Ramos (cell line): ENCODE data around the gene TPGS2.
"Not testable (repeated sequence)": the region's sequence is repeated elsewhere in the genome, so short reads cannot be mapped to it uniquely, and the experiment has no call there.

ENCODE experiments used
- in situ Hi-C: fragments of 300-500 bp; cut with MboI; formaldehyde crosslinking; loops from one replicate; pipeline ENCODE4 v1.14.3; 2022; ENCODE audit warnings: low sequenced_read_pairs; ENCODE audit not compliant: unreplicated experiment

Gene TPGS2

DNA sequence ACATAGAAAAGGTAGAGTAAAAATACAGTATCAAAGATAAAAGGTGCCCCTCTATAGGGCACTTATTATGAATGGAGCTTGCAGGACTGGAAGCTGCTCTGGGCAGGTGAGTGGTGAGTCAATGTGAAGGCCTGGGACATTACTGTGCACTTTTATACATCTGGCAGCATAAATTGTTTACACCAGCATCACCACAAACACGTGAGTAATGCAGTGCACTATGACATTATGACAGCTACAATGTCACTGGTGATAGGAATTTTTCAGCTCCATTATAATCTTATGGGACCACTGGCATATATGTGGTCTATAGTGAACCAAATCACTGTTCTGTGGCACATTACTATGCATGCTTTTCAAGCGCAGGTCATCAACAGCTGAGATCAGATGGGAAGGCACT is 48.1 kb downstream of the TPGS2 start:
- in situ Hi-C loops: no loop called here

DNA sequence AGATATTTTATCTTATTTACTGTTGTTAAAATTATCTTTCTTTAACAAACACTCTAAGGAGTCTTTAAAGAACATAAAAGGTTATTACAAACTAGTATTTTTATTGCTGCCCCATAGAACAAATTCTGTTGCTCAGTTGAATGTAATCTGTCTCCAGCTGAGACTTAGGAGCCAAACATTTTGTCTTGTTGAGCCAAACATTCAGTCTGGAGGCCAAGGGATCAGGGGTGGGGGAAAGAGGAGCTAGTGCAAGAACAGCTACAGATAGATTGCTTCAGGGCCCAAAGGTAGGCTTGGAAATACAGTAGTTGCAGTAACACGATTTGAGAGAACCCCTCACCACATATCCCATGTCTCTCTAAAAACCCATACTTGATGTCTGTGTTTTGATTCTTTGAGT is 51.2 kb downstream of the TPGS2 start:
- in situ Hi-C loops: no loop called here

DNA sequence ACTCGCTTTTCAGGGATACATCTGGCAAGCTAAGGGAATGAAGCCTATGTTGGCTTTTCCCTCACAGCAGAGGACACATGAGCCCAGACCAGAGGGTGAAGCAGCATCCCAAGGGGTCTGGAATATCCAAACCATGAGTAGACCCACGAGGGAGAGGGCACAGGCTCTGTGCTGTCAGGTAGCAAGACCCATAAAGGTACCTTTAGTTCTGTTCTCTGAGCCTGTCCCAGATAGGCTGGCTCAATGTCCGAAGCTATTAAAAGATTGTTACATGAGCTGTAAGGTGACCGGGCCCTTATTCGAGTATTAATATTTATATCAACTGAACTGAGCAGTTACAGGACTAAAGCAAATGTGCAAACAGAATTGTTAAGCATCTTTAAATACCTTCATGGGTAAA is 52.2 kb downstream of the TPGS2 start:
- in situ Hi-C loops: no loop called here

DNA sequence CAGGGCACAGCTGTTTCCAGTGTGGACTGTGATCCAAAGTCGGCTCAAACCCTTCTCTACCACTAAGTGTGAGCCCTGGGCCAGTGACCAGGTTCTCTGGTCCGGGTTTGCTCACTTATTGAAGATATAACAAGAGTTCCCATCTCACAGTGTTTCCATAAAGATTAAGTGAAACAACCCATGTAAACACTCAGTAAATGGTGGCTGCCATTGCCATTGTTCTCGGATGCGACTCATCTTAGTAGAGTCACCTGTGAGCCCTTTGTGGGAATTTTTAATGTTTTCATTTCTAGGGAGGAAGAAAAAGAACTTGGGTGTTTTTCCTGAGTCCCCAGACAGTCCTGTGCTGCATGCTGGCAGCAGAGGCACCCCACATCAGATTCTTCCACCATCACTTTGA is 53.4 kb downstream of the TPGS2 start:
- in situ Hi-C loops: no loop called here

DNA sequence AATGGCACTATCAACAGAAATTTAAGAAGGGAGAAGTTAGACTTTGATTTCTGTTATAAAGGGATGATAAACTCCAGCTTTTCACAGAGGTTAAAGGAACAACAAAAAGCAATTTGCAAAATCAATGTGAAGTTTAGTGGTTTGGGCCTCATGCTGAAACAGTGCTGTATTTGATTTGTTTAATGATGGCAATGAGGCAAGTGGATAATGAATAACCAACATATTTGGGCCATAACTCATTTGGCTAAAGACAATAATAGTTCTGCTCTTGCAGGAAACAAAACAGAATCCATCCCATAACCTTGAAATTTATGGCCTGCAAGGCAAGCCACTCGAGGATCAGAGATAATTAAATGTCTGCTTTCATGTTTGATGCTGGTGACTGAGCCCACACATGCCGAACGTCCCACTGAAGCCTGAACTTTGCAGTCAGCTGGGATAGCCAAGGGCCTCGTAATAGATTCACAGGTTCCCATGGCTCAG is 56.5 kb downstream of the TPGS2 start:
- in situ Hi-C loops: no loop called here

DNA sequence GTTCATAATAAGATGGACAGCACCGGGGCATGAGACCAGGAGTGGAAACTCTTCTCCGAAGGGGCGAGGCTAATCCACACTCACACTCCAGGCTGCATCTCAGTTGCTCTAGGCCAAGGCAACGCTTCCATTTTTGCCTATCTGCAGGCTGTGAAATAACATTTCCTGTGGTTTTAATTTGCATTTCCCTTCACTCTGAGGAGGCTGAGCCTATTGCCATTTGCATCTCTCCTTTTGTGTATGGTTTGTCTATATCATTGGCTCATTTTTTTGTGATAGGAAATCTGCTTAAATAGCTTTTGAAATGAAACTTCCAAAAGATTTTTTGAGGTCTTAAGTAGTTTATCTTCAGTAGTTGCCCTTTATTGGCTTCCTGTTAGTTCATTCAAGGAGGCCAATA is 57.6 kb downstream of the TPGS2 start:
- in situ Hi-C loops: no loop called here

DNA sequence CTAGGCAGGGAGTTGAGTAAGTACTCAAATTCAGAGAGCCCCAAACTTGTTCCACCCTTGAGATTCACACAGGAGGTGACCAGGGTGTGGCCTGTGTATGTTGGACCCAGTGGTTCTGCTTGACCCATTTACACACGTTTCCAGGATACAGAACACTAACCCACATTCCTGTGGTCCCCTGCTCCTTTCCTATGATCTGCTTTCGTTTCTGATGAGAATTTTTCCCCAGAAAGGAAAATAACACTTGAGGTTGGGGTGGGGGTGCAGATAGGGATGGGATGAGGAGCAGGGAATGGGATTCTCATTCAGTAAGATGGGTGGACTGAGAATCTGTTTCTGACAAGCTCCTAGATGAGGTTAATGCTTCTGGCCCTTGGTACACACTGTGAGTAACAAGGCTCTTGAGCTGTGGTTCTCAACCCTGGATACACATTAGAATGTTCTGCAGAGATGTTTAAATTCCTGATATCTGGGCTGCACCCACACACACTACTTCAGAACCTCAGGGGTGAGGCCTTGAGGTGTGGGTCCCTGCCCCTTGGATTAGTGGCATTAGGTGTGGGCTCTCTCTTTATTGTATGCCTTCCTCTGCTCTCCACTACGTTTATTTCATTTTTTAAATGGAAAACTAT is 58.4 kb downstream of the TPGS2 start:
- in situ Hi-C loops: no loop called here

DNA sequence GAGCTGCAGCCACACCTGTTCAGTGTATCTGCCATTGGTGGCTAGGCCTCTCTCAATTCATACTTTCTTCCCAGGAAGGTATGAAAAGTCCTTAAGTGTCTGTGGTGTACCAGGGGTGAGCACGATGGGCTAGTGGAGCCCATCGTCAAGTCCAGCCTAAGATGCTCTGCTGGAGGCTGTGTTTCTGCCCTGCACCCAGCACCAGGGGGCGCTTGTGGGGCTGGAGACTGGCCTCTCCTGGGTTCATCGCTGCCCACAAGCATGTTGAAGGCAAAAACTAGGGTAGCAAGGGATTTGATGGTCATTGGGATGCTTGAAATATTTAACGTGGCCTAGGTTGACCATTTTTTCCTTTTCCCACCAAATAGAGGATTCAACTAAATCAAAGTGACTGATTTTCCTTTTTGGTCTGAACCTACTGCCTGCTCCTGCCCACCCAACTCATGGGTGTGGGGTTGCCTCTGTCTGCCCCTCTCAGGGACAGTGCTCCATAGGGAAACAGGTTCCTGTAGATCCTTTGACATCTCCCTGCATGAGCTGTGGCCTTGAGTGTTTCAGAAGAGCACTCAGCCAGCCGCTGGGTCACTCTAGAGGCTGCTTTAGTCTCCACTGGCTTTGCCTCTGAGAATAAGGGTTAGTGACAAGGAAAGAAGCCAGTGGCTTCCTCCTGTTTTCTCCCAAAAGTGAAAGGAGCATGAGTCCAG is 59.0 kb downstream of the TPGS2 start:
- in situ Hi-C loops: no loop called here

DNA sequence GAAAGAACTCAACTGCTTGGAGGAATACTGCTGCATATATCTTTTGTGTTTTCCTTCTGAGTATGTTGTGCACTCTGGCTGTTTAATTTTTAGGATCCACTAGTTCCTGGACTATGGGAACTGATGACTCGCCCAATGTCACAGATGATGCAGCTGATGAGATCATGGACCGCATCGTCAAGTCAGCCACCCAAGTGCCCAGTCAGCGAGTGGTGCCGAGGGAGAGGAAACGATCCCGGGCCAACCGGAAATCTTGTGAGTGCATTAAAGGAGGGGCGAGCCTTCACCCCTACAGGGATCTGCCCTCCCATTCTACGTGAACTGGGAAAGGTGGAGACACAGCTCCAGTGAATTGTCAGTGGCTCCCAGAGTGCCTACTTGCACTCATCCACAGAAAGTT is 59.6 kb downstream of the TPGS2 start:
- in situ Hi-C loops: no loop called here

DNA sequence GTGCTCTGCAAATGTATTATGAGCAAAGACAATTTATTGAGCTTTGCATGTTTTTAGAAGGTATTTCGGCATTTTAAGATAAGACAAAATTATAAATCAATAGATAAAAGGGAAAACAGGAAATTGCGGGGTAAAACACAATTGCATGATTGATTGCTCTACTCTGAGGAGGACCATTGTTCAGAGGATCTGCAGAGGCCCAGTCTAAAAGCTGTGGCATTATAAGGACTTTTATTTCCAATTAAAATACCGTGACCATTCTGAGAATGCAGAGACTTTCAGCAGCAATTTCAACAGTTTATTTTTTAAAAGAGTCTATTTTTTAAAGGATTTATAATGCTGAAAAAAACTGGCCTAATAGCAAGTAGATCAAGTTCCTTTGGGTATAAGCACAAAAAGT is 62.0 kb downstream of the TPGS2 start:
- in situ Hi-C loops: no loop called here

DNA sequence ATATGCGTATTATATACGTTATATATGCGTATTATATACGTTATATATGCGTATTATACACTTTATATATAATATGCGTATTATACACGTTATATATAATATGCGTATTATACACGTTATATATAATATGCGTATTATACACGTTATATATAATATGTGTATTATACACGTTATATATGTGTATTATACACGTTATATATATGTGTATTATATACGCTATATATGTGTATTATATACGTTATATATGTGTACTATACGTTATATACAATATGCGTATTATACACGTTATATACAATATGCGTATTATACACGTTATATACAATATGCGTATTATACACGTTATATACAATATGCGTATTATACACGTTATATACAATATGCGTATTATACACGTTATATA is 65.8 kb downstream of the TPGS2 start:
- in situ Hi-C loops: not testable (repeated sequence)

DNA sequence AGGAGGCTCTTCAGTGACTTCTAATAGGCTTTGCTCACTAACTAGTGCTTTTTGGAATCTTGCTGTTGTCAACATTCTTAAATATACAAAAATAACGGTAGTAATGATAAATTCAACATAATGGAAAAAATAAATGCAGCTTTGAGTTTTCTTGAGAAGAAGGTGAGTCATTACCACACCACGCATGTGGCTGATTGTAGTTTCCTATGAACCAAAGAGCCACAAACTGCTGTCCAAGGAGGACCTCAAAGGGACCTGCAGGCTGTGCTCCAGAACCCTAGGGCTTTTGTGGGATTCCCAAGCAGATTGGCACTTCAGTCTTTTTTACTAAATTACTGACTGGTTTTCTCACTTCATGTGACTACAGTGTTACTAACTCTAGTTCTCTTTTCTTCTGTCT is 66.7 kb downstream of the TPGS2 start:
- in situ Hi-C loops: no loop called here

DNA sequence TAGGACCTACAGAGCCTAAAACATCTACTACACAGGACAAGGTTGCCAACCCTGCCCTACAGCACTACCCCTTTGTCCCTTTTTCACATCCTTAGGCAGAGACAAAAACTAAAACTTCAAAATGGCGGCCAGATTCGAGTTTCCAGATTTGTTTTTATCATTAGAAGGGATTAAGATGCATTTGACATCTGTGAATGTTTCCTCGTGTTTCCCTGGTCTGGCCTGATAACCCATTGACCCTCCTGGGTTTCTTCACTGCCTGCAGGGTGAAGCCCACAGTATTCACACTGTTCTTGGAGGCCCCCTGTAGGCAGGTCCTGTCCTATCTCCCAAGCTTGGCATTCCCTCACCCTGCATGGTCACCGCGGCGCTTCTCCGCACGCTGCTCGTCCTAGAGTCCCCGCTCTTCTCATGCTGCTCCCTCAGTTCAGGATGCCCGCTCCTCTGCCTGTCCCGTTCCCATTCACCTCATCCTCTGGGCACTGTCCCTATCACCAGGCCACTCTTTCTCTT is 67.6 kb downstream of the TPGS2 start:
- in situ Hi-C loops: no loop called here

DNA sequence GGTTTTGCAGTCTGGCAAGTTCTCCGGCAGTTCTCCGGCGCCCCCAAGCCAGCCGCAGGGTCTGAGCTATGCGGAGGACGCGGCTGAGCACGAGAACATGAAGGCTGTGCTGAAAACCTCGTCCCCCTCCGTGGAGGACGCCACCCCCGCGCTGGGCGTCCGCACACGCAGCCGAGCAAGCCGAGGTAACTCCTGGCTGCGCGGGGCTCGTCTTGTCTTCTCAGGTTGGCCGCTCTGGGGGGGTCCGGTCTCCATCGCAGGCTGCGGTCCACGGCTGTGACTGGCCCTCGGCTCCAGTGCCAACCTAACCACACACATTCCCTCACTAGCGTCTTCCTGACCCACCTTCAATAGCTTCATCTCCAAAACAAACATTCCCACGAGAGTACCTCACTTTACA is 68.2 kb downstream of the TPGS2 start:
- in situ Hi-C loops: no loop called here

DNA sequence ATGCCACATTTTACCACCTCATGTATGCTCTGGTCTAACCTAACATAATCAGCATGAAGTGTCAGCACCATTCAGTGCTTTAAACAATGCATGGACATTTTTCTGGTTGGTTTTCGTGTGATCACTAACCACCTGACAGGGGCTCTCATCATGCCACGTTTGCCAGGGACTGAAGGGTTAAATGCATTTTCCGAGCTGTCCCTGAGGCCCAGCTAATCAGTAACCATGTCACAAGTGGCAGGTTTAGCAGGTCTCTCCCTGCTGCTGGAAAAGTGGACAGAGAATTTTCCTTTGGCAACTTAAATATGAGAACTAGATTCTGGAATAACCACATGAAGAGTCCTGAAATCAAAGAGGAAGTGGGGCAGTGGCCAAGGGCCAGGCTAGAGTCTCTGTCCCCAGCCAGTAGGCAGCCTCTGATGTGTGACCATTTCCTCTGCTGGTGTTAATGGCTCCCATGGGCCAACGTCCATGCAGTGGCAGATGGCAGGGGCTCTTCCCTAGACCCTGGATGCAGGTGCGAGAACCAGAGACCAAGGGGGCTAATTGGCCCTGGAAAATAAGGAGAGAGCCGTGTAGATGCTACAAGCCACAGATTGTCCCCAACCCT is 69.5 kb downstream of the TPGS2 start:
- in situ Hi-C loops: loop anchor here (5.0 kb wide), 1 partner anchor 62 kb away; no protein-coding TSS in a partner anchor

DNA sequence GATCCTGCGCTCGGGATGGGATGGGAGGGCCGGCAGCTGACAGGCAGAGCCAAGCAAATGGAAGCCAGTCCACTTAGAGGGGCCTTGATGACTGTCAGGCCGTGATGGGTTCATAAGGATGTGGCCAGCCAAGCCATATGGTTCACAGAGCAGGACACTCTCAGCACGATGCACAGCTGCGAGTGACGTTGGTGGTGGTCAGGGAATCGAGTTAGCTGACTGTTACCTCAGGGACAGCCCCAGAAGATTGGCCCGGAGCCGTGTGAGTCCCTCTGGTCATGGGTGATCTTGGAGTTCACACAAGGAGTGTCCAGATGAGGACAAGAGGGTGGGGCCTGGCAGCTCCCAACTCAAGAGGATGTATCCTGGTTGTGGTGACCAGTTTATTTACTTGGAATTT is 70.2 kb downstream of the TPGS2 start:
- in situ Hi-C loops: loop anchor here (5.0 kb wide), 1 partner anchor 61 kb away; no protein-coding TSS in a partner anchor

DNA sequence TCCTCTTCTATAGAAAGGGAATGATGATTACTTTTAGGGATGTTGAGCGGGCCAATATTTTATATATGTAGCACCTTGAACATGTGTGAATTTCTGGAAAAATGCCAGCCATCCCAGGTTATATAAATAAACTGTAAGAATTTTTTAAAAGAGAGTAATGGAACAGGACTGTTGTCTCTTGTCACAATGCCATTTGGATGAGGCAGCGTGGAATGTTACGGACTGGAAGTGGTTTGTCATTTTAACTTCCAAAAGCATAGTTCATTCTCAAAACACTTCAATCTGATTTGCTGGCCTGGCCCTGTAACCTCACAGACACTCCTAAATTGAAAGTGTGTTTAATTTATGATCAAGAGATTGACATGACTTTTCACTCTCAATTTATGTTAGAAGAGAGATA is 70.8 kb downstream of the TPGS2 start:
- in situ Hi-C loops: loop anchor here (5.0 kb wide), 1 partner anchor 61 kb away; no protein-coding TSS in a partner anchor

DNA sequence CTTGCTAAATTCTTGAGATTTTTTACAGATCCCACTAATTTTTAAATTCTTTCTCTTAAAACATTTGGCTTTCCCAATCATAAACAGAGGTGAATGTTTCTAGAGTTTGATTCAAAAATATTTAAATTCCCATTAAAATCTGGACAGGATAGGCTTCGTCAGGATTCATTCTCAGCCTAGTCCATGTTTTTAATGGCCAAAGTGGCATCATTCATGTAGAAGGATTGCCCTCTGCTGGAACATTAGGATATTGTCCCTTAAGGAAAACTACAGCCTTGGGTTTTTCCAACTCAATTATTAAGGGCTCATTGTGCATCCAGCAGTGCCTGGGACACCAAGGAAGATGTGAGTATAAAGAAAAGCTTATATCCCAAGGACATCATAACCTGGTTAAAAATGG is 71.7 kb downstream of the TPGS2 start:
- in situ Hi-C loops: loop anchor here (5.0 kb wide), 1 partner anchor 60 kb away; no protein-coding TSS in a partner anchor

DNA sequence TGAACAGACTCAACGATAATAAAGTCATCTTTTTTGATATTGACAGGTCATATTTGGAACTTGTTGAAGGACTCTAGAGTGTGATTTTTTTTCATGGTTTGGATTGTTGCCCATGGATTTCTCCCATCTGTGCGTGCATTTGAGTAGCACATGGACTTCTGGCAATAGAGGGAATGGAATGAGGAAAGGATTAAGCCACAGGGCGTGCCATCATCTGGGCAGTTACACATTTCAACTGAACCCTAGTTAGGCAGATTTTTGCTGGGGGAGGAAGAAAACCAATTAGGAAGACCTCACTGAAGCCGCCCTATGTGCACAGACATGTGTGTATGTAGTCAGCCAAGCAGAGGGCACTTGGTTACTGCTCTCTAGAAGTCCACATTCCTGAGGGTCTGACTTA is 72.6 kb downstream of the TPGS2 start:
- in situ Hi-C loops: loop anchor here (5.0 kb wide), 1 partner anchor 59 kb away; no protein-coding TSS in a partner anchor

DNA sequence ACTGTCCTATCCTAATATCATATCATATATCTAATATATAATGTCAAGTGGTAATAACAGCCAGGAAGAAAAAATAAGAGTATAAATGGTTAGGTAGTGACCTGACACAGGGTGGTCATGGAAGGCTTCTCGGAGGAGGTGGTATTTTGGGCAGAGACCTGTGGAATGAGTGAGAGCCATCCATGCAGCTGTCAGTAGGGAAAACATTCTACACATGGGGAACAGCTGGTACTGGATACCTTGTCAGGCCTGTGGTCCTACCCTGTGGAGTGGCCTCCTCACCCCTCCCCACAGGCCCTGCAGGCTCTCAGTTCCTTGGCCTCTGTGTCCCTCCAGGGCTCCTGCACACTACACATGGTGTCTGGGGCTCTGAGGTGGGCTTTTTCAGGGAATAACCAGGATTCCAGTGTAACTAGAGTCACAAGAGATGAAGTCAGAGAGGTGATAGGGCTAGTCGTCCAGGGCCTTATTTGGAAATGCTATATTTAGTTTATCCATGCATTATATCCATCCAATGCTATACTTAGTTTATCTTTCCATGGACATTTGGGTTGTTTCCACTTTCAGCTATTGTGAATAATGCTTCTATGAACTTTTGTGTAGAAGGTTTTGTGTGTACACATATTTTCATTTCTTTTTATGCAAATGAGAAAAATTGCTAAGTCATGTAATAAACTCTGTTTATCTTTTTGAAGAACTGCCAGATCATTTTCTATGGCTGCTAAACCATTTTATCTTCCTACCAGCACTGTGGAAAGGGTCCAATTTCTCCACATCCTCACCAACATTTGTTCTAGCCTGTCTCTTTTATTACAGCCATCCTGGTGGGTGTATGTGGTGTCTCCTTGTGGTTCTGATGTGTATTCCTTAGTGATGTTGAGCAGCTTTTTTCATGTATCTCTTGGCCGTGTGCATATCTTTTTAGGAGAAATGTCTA is 75.6 kb downstream of the TPGS2 start:
- in situ Hi-C loops: no loop called here
